Stimulated activated naive CD4-positive, alpha-beta T cell (primary cell): ENCODE results near the gene LRP1.
A peak's percentile ranks its signal among the peaks of the same experiment; 100 is the strongest.

Experiments used
- DNase-seq, 6 experiments: peaks; one replicate each; lab custom pipeline; 2025; lab: John Stamatoyannopoulos, UW

The LRP1 gene

DNA sequence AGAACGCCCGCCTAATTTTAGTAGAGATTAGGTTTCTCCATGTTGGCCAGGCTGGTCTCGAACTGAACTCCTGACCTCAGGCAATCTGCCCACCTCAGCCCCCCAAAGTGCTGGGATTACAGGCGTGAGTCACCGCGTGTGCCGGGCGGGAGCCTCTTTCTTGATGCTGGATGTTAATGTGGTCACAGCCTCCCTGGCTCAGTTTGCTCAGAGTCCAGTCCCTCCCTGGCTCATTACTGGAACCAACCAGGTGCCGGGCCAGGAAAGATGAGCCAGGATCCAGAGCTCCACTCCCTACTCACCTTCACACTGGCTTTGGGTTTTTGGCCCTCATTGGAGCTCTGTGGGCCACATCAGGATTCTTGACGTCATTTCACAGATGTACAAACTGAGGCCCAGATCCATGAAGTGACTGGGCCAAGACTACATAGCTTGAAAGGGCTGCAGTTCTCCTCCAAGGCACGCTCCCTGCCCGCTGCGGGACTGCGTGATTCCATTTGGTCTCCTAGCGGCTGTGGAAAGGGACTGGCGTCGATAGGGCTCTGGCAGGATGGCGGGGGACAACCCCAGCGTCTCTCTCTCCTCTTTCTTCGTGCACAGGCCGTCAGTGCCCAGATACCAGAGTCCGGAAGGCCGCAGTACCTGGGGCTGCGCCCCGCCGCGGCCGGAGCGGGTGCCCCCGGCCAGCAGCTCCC is 96.1 kb downstream of the LRP1 start:
- peak in 1 of 6 experiments; percentile 52 for DNase-seq

DNA sequence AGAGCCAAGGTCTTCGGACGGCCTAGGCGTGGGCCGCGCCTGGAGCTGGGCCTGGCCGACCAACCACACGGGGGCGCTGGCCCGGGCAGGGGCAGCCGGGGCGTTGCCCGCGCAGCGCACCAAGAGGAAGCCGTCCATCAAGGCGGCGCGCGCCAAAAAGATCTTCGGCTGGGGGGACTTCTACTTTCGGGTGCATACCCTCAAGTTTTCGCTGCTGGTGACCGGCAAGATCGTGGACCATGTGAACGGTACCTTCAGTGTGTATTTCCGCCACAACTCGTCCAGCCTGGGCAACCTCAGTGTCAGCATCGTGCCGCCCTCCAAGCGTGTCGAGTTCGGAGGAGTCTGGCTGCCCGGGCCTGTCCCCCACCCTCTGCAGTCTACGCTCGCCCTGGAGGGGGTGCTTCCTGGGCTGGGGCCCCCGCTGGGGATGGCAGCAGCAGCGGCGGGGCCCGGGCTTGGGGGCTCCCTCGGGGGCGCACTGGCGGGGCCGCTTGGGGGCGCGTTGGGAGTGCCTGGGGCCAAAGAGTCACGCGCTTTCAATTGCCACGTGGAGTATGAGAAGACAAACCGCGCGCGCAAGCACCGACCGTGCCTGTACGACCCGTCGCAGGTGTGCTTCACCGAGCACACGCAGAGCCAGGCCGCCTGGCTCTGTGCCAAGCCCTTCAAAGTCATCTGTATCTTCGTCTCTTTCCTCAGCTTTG is 96.8 kb downstream of the LRP1 start:
- peak; percentile 43 to 77 (median 70) for DNase-seq

DNA sequence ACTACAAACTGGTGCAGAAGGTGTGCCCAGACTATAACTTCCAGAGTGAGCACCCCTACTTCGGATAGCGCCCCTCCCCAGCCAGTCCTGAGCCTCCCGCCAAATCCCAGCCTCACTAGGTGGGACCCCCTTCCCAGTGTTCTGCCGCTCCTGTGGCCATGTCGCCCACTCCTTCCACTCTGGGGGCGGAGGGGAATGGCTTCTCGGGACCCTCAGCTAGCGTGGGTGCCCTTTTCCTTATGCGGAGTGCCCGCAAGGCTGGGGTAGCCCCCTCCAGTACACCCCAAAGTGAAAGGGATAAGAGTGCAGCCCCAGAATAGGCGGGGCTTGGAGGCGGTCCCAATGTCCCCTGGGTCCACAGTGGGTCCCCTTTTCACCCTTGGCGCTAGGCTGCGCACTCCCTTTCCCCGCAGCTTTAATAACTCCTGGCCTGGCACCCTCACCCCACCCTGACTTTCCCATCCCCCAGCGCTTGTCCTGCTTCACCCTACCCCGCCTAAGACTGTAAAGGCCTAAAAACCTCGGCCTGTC is 97.5 kb downstream of the LRP1 start:
- DNase-seq: no peak

DNA sequence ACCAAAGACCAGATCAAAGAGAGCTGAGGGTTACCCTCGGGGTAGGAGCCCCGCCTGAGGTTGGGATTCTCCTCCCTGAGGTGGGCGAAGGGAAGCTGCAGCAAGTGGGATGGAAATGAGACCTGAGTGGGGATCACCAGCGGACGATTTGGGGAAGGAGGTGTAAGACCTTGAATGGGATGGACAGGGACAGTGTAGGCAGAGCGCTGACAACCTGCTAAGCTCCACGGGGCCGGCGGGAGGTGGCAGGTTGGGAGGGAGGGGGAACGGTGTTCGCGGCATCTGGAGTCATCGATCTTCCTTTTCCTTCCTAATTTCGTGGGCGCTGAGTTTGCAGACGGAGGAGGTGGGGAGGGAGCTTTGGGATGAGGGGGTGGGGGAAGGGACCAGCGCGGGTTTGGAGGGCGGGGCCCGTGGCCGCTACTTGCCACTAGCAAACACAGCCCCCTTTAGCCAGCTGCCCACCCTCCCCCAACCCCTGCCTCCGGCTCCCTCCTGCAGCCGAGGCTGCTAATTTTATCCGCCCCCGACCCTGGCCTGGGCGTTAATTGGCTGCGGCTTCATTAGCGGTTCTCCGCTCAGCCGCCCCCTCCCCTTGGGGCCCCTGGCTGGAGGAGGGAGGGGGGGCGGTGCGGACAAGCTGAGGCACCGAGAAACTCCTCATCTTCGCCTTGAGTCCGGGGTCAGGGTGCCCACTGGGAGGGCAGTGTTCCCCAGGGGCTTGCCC is 98.5 kb downstream of the LRP1 start:
- DNase-seq: peak in 1 of 6 experiments; percentile 26

DNA sequence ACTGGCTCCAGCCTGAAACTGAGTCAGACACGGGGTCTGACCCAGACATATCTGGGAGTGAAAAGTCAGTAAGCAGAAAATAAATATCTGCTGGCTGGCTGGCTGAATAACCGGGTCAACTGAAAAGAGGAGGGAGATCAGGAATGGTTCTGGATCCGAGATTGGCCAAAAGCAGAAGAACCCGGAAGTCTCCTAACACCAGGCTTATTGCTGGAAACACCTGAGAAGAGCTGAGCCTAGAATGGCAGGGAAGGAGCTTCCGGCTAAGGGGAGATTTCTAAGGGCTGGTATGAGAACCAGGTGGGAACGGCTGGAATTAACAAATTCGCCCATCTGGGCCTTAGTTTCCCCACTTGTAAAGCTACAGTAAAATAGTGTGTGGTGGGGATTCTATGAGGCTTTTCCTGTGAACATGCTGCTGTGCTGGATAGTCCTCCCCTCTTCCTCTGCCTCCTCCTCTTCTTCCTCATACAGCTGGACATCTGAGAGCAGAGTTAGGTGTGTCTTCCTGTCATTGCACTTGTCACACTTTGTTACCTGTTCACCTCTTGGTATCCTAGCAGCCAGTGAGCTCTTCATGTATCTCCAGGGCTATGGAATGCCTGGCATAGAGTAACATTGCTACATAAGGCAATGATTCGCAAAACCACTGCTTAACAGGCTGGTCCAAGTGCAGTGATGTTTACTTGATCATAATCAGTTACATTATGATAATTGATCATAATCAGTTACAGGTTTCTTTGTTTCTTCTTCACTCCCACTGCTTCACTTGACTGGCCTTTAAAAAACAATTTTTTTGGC is 99.2 kb downstream of the LRP1 start:
- DNase-seq: no peak

DNA sequence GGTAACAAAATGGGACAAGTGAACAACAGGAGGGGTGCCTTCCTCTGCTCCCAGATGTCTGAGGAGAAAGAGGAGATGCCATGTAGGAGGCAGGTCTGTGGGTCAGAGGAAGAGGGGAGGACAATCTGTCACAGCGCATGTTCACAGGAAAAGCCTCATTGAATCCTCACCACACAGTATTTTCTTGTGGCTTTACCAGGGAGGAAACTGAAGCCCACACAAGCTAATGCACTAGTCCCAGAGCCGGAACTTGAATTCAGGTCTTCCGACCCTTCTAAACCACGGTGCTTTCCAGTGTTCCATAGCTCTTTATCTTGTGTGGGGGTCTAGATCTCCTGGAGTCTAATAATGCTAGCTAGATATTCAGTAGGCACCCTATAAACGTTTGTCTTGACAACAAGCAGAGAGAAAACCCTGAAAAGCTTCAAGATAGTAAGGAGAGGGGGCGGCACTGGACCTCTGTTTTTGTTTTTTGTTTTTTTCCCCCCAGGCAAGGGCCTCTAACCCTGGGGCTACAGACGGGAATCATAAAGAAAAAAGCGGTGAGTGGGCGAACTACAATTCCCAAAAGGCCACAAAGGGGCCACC is 100.9 kb downstream of the LRP1 start:
- DNase-seq: no peak

DNA sequence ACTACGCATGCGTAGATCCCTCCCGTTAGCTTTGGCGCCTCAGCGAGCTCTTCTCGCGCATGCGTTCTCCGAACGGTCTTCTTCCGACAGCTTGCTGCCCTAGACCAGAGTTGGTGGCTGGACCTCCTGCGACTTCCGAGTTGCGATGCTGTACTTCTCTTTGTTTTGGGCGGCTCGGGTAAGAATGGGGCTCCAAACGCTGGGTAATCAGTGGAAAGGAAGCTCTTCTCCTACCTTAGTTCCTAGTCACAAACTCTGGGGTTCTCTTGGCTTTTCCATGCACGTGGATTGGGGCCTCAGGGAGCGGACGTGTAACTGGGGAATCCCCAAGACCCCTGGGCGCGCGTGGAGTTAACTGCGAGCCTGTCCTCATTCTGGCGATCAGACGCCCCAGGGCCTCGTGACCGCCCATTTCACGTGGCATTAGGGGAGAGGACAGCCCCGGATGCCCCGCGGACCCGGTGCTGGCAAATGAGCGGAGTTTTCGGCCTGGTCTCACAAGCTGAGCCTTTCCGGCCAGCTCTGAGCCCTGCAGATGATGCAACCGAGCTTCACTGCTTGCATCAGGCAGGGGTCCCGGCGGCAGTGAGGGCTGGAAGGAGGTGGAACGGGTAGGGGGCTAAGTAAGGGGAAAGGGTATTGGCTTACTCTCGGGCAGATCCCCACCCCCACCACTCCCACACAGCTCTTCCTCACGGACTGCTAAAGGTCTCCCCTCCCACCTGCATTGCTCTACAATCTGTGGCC is 101.5 kb downstream of the LRP1 start, which contains the start of gene SHMT2:
Gene SHMT2 (plus strand): TSS at position 78 of the 747 bp plus-strand sequence. CDS start 68 bp downstream, at position 146.
- peak; percentile 69 to 92 (median 89) for DNase-seq

DNA sequence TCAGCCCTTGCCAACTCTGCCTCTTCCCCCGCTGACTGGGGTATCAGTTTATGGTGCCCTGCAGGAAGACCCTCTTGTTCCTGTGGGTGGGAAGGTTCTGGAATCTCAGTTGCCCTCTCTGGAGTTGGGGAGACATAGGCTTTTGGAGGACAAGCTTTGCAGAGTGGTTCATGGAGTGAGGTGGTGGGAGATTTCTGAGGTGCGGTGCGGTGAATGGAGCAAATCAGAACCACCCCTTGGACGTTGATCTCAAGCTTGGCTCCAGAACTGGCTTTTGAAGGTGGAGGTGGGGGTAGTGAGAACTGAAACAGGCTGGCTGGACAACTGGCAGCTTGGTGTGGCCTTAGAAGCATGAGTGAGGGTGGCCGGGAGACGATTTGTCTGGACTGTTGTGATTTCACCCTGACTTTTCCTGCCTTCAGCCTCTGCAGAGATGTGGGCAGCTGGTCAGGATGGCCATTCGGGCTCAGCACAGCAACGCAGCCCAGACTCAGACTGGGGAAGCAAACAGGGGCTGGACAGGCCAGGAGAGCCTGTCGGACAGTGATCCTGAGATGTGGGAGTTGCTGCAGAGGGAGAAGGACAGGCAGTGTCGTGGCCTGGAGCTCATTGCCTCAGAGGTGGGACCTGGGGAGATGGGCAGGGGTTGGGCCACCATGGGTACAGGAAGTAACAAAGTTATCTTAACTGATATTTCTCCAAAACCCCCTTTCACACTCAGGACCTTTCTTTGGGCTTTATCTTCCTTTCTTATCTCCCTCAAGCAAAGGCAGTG is 102.3 kb downstream of the LRP1 start:
- no peak for DNase-seq

DNA sequence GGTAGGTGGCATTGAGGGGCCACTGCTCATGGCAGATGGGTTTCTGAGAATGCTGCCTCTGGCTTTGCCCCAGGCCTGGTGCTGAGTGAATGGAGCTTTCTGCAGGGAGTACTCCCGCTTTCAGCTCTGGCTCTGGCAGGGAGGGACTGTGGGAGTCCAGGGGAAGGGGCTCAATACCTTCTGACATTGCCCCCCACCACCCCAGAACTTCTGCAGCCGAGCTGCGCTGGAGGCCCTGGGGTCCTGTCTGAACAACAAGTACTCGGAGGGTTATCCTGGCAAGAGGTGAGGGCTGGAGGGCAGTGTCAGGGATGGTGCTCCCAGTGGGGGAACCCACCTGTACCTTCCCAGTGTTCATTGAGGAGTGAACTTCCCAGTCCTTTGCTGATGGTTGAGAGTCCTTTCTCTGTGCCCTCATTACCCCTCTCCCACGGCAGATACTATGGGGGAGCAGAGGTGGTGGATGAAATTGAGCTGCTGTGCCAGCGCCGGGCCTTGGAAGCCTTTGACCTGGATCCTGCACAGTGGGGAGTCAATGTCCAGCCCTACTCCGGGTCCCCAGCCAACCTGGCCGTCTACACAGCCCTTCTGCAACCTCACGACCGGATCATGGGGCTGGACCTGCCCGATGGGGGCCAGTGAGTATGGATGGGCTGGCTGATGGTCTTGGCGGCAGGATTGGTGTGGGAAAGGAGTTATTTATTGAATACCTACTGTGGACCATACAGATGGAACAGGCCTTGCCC is 103.2 kb downstream of the LRP1 start:
- no peak for DNase-seq

DNA sequence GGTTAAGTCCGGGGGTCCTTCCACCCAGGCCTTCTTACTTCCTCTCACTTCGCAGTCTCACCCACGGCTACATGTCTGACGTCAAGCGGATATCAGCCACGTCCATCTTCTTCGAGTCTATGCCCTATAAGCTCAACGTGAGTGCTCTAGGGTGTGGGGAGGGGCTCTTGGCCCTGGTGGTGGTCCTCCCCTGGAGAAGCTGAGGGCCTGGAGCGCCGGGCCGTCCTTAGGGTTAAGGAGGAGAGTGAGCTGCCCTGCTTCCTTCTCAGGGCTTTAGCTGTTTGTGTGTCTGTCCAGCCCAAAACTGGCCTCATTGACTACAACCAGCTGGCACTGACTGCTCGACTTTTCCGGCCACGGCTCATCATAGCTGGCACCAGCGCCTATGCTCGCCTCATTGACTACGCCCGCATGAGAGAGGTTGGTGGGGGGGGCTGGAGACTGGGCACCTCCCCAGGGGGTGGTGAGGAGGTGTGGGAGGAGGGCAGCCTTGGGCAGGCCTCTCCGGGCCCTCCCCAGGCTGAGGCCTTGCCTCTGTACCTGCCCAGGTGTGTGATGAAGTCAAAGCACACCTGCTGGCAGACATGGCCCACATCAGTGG is 104.0 kb downstream of the LRP1 start:
- no peak for DNase-seq

DNA sequence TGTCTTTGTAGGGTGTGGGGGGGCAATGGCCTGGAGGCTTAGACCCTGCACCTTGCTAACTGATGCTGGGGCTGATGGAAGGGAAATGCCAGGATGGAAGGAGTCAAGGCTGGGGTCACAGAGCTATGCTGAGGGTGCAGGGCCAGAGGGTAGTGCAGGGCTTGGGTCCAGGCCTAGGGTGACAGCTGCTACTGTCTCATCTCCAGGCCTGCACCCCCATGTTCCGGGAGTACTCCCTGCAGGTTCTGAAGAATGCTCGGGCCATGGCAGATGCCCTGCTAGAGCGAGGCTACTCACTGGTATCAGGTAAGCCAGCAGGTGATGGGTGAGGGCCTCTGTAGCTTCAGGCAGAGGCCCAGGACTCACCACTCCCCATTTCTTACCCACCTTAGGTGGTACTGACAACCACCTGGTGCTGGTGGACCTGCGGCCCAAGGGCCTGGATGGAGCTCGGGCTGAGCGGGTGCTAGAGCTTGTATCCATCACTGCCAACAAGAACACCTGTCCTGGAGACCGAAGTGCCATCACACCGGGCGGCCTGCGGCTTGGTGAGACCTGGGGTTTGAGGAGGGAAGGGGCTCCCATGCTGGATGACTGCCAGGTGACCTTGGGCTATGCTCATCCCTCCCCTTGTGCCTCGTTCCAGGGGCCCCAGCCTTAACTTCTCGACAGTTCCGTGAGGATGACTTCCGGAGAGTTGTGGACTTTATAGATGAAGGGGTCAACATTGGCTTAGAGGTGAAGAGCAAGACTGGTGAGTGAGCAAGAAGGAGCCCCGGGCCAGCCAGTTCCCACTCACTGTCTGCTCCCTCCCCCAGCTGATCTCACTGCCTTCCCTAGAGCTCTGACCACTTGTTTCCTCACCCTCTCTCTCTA is 105.3 kb downstream of the LRP1 start:
- DNase-seq: no peak

DNA sequence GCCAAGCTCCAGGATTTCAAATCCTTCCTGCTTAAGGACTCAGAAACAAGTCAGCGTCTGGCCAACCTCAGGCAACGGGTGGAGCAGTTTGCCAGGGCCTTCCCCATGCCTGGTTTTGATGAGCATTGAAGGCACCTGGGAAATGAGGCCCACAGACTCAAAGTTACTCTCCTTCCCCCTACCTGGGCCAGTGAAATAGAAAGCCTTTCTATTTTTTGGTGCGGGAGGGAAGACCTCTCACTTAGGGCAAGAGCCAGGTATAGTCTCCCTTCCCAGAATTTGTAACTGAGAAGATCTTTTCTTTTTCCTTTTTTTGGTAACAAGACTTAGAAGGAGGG is 105.9 kb downstream of the LRP1 start:
- DNase-seq: no peak

DNA sequence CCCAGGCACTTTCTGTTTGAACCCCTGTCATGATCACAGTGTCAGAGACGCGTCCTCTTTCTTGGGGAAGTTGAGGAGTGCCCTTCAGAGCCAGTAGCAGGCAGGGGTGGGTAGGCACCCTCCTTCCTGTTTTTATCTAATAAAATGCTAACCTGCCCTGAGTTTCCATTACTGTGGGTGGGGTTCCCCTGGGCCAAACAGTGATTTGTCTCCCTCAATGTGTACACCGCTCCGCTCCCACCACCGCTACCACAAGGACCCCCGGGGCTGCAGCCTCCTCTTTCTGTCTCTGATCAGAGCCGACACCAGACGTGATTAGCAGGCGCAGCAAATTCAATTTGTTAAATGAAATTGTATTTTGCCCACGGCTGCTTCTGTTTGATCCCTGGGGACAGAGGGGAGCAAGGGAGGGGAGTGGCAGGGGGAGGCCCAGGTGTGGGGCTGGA is 106.3 kb downstream of the LRP1 start:
- DNase-seq: no peak

DNA sequence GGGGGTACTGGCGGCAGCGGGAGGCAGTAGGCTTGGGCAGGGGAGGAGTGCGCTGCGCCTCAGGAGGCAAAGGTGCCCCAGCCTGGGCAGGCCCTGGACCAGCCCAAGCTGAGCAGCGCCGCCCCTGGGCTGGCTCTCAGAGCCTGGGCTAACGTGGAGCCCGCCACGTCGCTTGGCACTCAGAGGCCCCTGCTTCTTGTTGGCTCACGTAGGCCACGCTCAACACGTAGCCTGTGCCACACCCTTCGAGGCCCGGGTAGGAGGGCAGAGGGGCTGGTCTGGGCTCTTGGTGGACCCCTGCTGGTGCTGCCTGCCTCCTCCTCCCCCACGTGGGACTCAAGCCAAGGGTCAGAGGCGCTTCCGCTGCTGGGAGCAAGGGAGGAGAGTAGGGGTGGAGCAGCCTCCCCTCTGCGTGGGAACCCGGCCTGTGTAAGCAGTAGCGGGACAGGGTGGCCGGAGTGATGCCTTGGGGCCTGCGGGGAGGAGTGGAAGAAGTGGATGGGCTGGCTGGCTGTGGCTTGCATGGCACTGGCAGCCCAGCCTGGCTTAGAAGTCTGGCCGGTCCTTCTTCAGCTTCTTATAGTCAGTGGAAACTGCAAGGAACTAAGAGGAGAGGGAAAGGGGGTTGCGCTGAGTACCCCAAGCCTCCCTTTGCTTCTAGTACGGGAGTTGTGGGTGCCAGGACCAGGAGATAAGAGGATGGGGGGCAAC is 106.9 kb downstream of the LRP1 start:
- no peak for DNase-seq

DNA sequence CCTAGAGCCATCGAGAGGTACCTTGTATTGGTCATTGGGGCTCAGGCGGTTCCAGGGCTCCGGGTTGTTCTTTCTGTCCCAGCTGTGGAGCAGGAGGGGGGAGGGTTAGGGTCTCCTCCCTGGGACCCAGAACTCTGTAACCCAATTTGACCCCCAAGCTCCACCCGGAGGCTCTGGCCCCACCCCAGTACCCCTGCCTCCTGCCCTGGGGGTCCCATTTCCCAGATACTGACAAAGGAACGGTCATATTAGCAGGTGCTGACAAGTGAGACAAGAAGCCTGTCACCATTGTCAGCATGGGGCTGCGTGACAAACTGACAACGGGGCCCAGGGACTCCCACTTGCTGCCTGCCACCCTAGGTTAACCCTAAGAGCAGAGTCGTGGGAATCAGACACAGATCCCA is 107.4 kb downstream of the LRP1 start:
- DNase-seq: no peak

DNA sequence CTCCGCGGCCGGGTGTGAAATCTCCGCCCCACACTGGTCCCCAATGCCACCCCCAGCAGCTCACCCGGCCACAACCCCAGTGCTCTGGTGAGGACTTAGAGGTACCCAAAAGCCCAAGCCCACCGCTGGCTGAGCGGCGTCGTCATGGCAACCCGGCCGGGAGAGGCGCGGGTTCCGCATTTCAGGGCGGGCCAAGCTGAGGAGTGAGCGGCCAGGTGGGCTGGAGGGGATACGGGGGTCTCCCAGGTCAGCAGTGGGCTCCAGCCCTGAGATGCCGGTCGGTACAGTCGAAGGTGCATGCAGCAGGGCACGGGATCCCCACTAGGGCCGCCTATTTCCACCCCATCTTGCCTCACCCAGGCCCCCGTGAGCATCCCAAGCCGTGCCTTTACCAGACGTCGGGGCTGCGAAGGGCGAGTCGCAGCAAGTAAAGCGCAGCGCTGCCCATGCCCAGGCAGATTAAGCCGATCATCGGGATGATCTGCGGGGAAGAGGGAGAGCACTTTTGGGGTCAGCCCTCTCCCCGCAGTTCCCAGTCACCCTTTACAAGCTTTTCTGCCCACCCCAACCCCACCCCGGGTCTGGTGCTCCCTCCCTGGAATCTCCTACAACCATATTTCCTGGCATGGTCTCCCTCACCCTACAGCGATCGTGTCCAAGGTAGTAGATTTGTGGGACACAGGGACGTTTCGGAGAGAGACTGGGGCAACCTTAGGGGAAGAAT is 108.1 kb downstream of the LRP1 start:
- DNase-seq: peak in 1 of 6 experiments; percentile 42
